K562 (cell line): Measurements from ENCODE around the gene FAM174C. TPM values are rescaled to one million over a fixed set of nuclear protein-coding genes. Genes with fewer than 3 reads are reported as not detected.

Experiments
- ATF4 ChIP-seq: fragments of 450-650 bp; formaldehyde crosslinking; IDR thresholded peaks from 2 replicates; pipeline ENCODE4 v1.4.0; 2022; ENCODE audit warnings: mild to moderate bottlenecking, moderate library complexity
- FOXO4 ChIP-seq: fragments of 450-650 bp; formaldehyde crosslinking; IDR thresholded peaks from 2 replicates; pipeline ENCODE4 v1.4.0; 2020; ENCODE audit warnings: mild to moderate bottlenecking, moderate library complexity
- ID3 ChIP-seq, 2 experiments: fragments of 250-450 bp in 1 of 2; fragments of 450-650 bp in 1 of 2; sonication (Bioruptor Pico) in 1 of 2; IDR thresholded peaks; 2 replicates each; pipeline versions ENCODE4 v1.6.1 to v1.8.0; 2016 to 2021; ENCODE audit warnings: mild to moderate bottlenecking in 2 of 2, moderate library complexity in 2 of 2, missing compliant biosample characterization in 1 of 2, missing genetic modification characterization in 1 of 2
- MCM2 ChIP-seq: fragments of 450-650 bp; IDR thresholded peaks from 2 replicates; pipeline ENCODE4 v1.6.1; 2017; ENCODE audit warnings: low read depth, mild to moderate bottlenecking
- MITF ChIP-seq: IDR thresholded peaks from 2 replicates; pipeline ENCODE4 v1.6.1; 2014; ENCODE audit warnings: antibody characterized with exemption
- MTA3 ChIP-seq: fragments of 450-650 bp; formaldehyde crosslinking; IDR thresholded peaks from 2 replicates; pipeline ENCODE4 v1.6.1; 2017; ENCODE audit warnings: mild to moderate bottlenecking, borderline replicate concordance
- RB1 ChIP-seq: fragments of 450-650 bp; IDR thresholded peaks from 2 replicates; pipeline ENCODE4 v1.6.1; 2017; ENCODE audit warnings: low read depth, mild to moderate bottlenecking
- RBBP5 ChIP-seq: fragments of 200-600 bp; sonication (generic); IDR thresholded peaks from 2 replicates; pipeline ENCODE4 v1.6.1; 2012; ENCODE audit warnings: borderline replicate concordance, mild to moderate bottlenecking, low read length, control low read depth, inconsistent platforms; ENCODE audit not compliant: insufficient read depth, poor library complexity, severe bottlenecking
- TFAP4 ChIP-seq: sonication (generic); formaldehyde crosslinking; IDR thresholded peaks from 2 replicates; pipeline ENCODE4 v1.8.0; 2022; ENCODE audit warnings: missing genetic modification reagents, mild to moderate bottlenecking, moderate library complexity, borderline replicate concordance
- ZNF134 ChIP-seq: fragments of 250-450 bp; sonication (Bioruptor Pico); conservative IDR thresholded peaks from 2 replicates; pipeline ENCODE4 v1.4.0; 2020
- polyA plus RNA-seq, 8 experiments: library from polyadenylated mRNA; depleted of rRNA in 4 of 8; stranded (reverse) in 5 of 8; unstranded in 3 of 8; fragments of >200 nt; fragmentation: Nextera tagmentation in 2 of 8; fragmentation: Illumina TruSeq in 1 of 8; extraction: Ambion mirVana in 2 of 8; extraction: Trizol in 1 of 8; gene quantifications; 2 replicates each; pipeline versions ENCODE4 v1.2.1 to v1.2.3, GENCODE V29; 2011 to 2014; ENCODE audit warnings: inconsistent platforms in 1 of 8, missing spikeins in 1 of 8
- total RNA-seq, 7 experiments: library from RNA; depleted of rRNA in 6 of 7; stranded (reverse); fragments of >200 nt in 6 of 7; fragmentation: Illumina TruSeq in 2 of 7; extraction: Trizol in 2 of 7; gene quantifications; 2 replicates each; pipeline versions ENCODE4 v1.2.1 to v1.2.3, GENCODE V29; 2011 to 2021; ENCODE audit warnings: low replicate concordance in 1 of 7

Gene FAM174C
- total and polyA plus RNA-seq, 9 of the 15 experiments (the other 6 are each of a cell fraction or from before 2014, with no cell fraction given) = 0.66 to 89.6 (median 20.3) TPM

- TF ChIP-seq TFAP4 (CRISPR knock-in tag) = 0 out of 2 replicates have a peak, but pooled peaks have one; percentile 9
- peak; percentile 73; the same call in 1 of the 2 replicates for TF ChIP-seq FOXO4 (CRISPR knock-in tag)
- TF ChIP-seq ZNF134 = no peak
- peak; percentile 98 for TF ChIP-seq RB1
- TF ChIP-seq ID3 (CRISPR knock-in tag; IDR thresholded peaks at IDR 0.05) = no peak
- TF ChIP-seq ID3 (tag; IDR thresholded peaks at IDR 0.05) = 0 out of 2 replicates have a peak, but pooled peaks have one; percentile 66
- no peak for TF ChIP-seq MCM2
- peak; percentile 84 for TF ChIP-seq RBBP5
- 0 out of 2 replicates have a peak, but pooled peaks have one; percentile 44 for TF ChIP-seq ATF4 (CRISPR knock-in tag)
- TF ChIP-seq MITF = peak; percentile 7; the same call in 1 of the 2 replicates
- peak; percentile 94; the same call in 1 of the 2 replicates for TF ChIP-seq MTA3
These were observed 35.3 kb upstream of the FAM174C start (continued) for GRCh38 chr19:1239796-1240737.
